Stomach (tissue), 4 donors: Measurements from ENCODE around the gene TMEM167B.

Source experiments
- CTCF ChIP-seq, 7 experiments: fragments of 450-650 bp in 4 of 7; fragments of 200-600 bp in 3 of 7; sonication (generic) in 3 of 7; IDR thresholded peaks; one replicate each; pipeline ENCODE4 v1.5.1; 2016 to 2019; ENCODE audit warnings: antibody characterized with exemption in 7 of 7, control low read depth in 2 of 7, mild to moderate bottlenecking in 1 of 7
- EP300 ChIP-seq: sonication (generic); formaldehyde crosslinking; IDR thresholded peaks from one replicate; pipeline ENCODE4 v1.6.1; 2017; ENCODE audit warnings: antibody characterized with exemption
- POLR2AphosphoS5 ChIP-seq, 3 donors: sonication (generic); formaldehyde crosslinking; IDR thresholded peaks; one replicate each; pipeline ENCODE4 v1.6.1; 2016; ENCODE audit warnings: antibody characterized with exemption in 3 of 3

- peak; percentile 98 to 100 (median 99) for TF ChIP-seq POLR2AphosphoS5 (IDR thresholded peaks at IDR 0.05)
- TF ChIP-seq CTCF (IDR thresholded peaks at IDR 0.05): no peak
- no peak for TF ChIP-seq EP300
Measured at GRCh38 chr1:109041621-109042468, 48.7 kb upstream of the TMEM167B start, which contains the start of gene WDR47.
